B cell (primary cell): ENCODE data around the gene FAM120B. TPM values are rescaled to one million over a fixed set of nuclear protein-coding genes. Genes with fewer than 3 reads are reported as not detected.

ENCODE experiments used
- ATAC-seq: fragments of 200-7000 bp; cut with Tn5 transposase; one replicate; pipeline ENCODE4 v1.10.0; 2021; ENCODE audit warnings: low read depth, mild to moderate bottlenecking, moderate number of reproducible peaks, moderate library complexity
- CTCF ChIA-PET: fragments of 350-600 bp; sonication (Branson Sonifier 250); formaldehyde crosslinking; loops from one replicate; lab custom pipeline; 2021; ENCODE audit warnings: antibody characterized with exemption, inconsistent platforms; lab: Charles Lee
- POLR2A ChIA-PET: fragments of 350-600 bp; sonication (Branson Sonifier 250); formaldehyde crosslinking; loops from one replicate; lab custom pipeline; 2021; ENCODE audit warnings: antibody characterized with exemption; lab: Charles Lee
- DNase-seq: peaks from one replicate; pipeline ENCODE4 v3.0.0; 2013
- H2AFZ ChIP-seq: 2 replicates; pipeline ENCODE4 v1.6.1; 2012; ENCODE audit warnings: mild to moderate bottlenecking, low read depth, low read length; ENCODE audit not compliant: insufficient read depth, poor library complexity, severe bottlenecking
- H3K27ac ChIP-seq, 2 donors: 1 replicate in 1 of 2; 2 replicates in 1 of 2; pipeline ENCODE4 v1.5.1; 2012 to 2013; ENCODE audit warnings: low read length in 2 of 2, mild to moderate bottlenecking in 2 of 2, moderate library complexity in 1 of 2
- H3K27me3 ChIP-seq, 4 experiments: fragments of 200-600 bp in 1 of 4; sonication (generic) in 1 of 4; replicated peaks in 1 of 4; 1 replicate in 2 of 4; 2 replicates in 2 of 4; pipeline versions ENCODE4 v1.6.1 to v1.7.0; 2013 to 2016; ENCODE audit warnings: low read length in 3 of 4, mild to moderate bottlenecking in 2 of 4, mixed read lengths in 1 of 4, moderate library complexity in 1 of 4; ENCODE audit not compliant: insufficient read depth in 4 of 4, control insufficient read depth in 3 of 4; ENCODE audit errors: control extremely low read depth in 1 of 4
- H3K36me3 ChIP-seq, 2 experiments: replicated peaks in 1 of 2; 1 replicate in 1 of 2; 2 replicates in 1 of 2; pipeline versions ENCODE4 v1.6.1 to v1.7.1; 2013; ENCODE audit warnings: low read length in 1 of 2; ENCODE audit not compliant: insufficient read depth in 2 of 2, control insufficient read depth in 1 of 2; ENCODE audit errors: control extremely low read depth in 1 of 2, extremely low read depth in 1 of 2
- H3K4me1 ChIP-seq, 2 donors: fragments of 200-600 bp in 1 of 2; sonication (generic) in 1 of 2; 1 replicate in 1 of 2; 2 replicates in 1 of 2; pipeline versions ENCODE4 v1.5.1 to v1.6.1; 2013 to 2017; ENCODE audit warnings: low read length in 2 of 2; ENCODE audit not compliant: control insufficient read depth in 2 of 2, insufficient read depth in 2 of 2
- H3K4me2 ChIP-seq: replicated peaks from 2 replicates; pipeline ENCODE3; 2012; ENCODE audit warnings: mild to moderate bottlenecking, low read depth, low read length; ENCODE audit not compliant: poor library complexity, severe bottlenecking
- H3K4me3 ChIP-seq, 5 experiments: fragments of 200-600 bp in 1 of 5; sonication (generic) in 1 of 5; 1 replicate in 3 of 5; 2 replicates in 2 of 5; pipeline versions ENCODE4 v1.5.1 to v1.7.0; 2011 to 2016; ENCODE audit warnings: low read length in 4 of 5, mild to moderate bottlenecking in 4 of 5, low read depth in 2 of 5, control low read depth in 1 of 5, moderate library complexity in 1 of 5; ENCODE audit not compliant: insufficient read depth in 1 of 5; ENCODE audit errors: control extremely low read depth in 1 of 5, extremely low read depth in 1 of 5
- H3K79me2 ChIP-seq: fragments of 200-600 bp; sonication (generic); one replicate; pipeline ENCODE4 v1.6.0; 2016; ENCODE audit warnings: low read length; ENCODE audit not compliant: control insufficient read depth, insufficient read depth
- H3K9ac ChIP-seq: fragments of 200-600 bp; sonication (generic); 2 replicates; pipeline ENCODE4 v1.6.1; 2017; ENCODE audit warnings: mild to moderate bottlenecking, low read length, moderate library complexity
- H3K9me3 ChIP-seq, 3 donors: one replicate each; pipeline versions ENCODE4 v1.6.1 to v1.7.1; 2013; ENCODE audit warnings: low read length in 2 of 3; ENCODE audit not compliant: control insufficient read depth in 2 of 3, insufficient read depth in 1 of 3; ENCODE audit errors: control extremely low read depth in 1 of 3
- H4K20me1 ChIP-seq: 2 replicates; pipeline ENCODE4 v1.6.0; 2012; ENCODE audit warnings: mild to moderate bottlenecking, low read length; ENCODE audit not compliant: insufficient read depth, control insufficient read depth, poor library complexity, severe bottlenecking
- H3K27ac Mint-ChIP-seq: one replicate; pipeline ENCODE4 v1.8.0; 2021; ENCODE audit warnings: mixed read lengths
- H3K27me3 Mint-ChIP-seq: one replicate; pipeline ENCODE4 v1.8.0; 2021; ENCODE audit warnings: mixed read lengths
- H3K4me1 Mint-ChIP-seq: one replicate; pipeline ENCODE4 v1.8.0; 2021; ENCODE audit warnings: mixed read lengths
- H3K4me3 Mint-ChIP-seq: one replicate; pipeline ENCODE4 v1.8.0; 2021; ENCODE audit warnings: mixed read lengths
- H3K9me3 Mint-ChIP-seq: one replicate; pipeline ENCODE4 v1.8.0; 2022; ENCODE audit warnings: mixed read lengths; ENCODE audit not compliant: insufficient read depth
- CTCF ChIP-seq: fragments of 200-600 bp; IDR thresholded peaks from one replicate; pipeline ENCODE4 v1.8.0; 2022; ENCODE audit warnings: antibody characterized with exemption, mild to moderate bottlenecking
- EZH2 ChIP-seq: IDR thresholded peaks from 2 replicates; pipeline ENCODE4 v1.6.1; 2012; ENCODE audit warnings: borderline replicate concordance, low read depth, mild to moderate bottlenecking, moderate library complexity, low read length; ENCODE audit not compliant: insufficient read depth, poor library complexity, severe bottlenecking
- WGBS: methylation state at CpG from one replicate; pipeline ENCODE4 v1.1.5; 2013; ENCODE audit warnings: missing lambda C conversion rate; ENCODE audit not compliant: insufficient coverage; 5-methylcytosine and 5-hydroxymethylcytosine counted together
- intact Hi-C: fragments of 100-400 bp; cut with micrococcal nuclease; formaldehyde crosslinking; loops from one replicate; pipeline ENCODE4 v1.10.0; 2022
- polyA plus RNA-seq: library from polyadenylated mRNA; depleted of rRNA; stranded (reverse); fragments of >200 nt; gene quantifications from 2 replicates; pipeline ENCODE4 v1.2.3, GENCODE V29; 2012
- total RNA-seq, 2 donors: library from RNA; stranded (reverse); fragments of 120-200 nt in 1 of 2; gene quantifications; 1 replicate in 1 of 2; 2 replicates in 1 of 2; pipeline versions ENCODE4 v1.2.3 to v1.2.4, GENCODE V29; 2013 to 2022

Gene FAM120B
- total and polyA plus RNA-seq, 2 donors (not counting 1 experiment from before 2014, with no cell fraction given), result 12.5 to 51.7 TPM

- intact Hi-C loops, result no loop called here
- TF ChIP-seq EZH2, result no peak
- TF ChIP-seq CTCF, result no peak
- peaks cover 9% of the 10 kb centered on the region for H4K20me1 ChIP-seq
- no peaks in the 10 kb centered on the region for H3K36me3 ChIP-seq
- peaks cover 0 to 15% (median 4%) of the 10 kb centered on the region in 3 donors for H3K9me3 ChIP-seq
- no peak overlapping the region for H3K9ac ChIP-seq
- 100% methylated on average over 1 of the region's 1 CpG for WGBS
- DNase-seq (no peak), ATAC-seq (no peak)
- ChIA-PET POLR2A (no interaction called here), CTCF (no interaction called here)
- peaks cover 69% of the 10 kb centered on the region for H3K27me3 Mint-ChIP-seq
- H3K27ac Mint-ChIP-seq, result no peak overlapping the region
- H3K4me2 ChIP-seq, result no peak overlapping the region
- peaks cover 6% of the 10 kb centered on the region for H3K79me2 ChIP-seq
- no peak overlapping the region for H3K4me3 ChIP-seq
- H3K4me1 ChIP-seq, result peaks cover 20 to 25% of the 10 kb centered on the region in 2 donors
- peaks cover 2% of the 10 kb centered on the region for H3K9me3 Mint-ChIP-seq
- H3K27ac ChIP-seq, result no peak overlapping the region
- H3K4me1 Mint-ChIP-seq, result peaks cover 11% of the 10 kb centered on the region
- H2AFZ ChIP-seq, result no peak overlapping the region
- H3K27me3 ChIP-seq, result peaks cover 0 to 54% (median 33%) of the 10 kb centered on the region in 4 experiments
- no peak overlapping the region for H3K4me3 Mint-ChIP-seq
These were observed 5.4 kb upstream of the FAM120B start for GRCh38 chr6:170301184-170301583.

DNA sequence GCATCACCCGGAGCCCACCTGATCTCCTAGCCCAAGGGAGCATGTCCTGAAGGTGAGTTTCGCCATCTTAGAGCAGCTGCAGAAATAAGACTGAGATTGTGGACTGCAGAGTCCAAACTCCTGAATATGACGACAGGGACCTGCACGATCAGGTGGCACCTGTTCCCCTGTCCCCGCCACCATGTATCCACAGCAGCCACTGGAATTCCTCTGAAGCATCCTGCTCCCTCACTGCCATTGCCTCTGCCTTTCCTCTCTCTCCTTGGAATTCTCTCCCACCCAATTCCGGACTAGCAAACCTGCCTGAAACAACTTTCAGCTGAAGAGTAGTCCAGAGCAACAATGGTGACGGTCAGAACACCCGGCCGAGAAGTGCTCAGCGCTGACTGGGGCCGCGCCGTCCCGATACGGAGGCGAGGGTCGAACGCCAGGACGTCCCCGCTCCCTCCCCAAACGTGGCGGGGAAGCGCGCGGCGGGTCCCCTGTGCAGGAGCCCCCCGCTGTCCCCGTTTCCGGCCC lies 694 bp upstream of the FAM120B start:
- peaks cover 42% of the 10 kb centered on the region for H3K4me1 Mint-ChIP-seq
- H3K9ac ChIP-seq, result peak overlapping the region; percentile 86

More for the DNA sequence above, 694 bp upstream of the FAM120B start:
- ChIA-PET POLR2A (interaction anchor here (1.4 kb wide), 1 partner anchor 10 kb away, joined by 3 read pairs; no protein-coding TSS in a partner anchor), CTCF (no interaction called here)
- TF ChIP-seq CTCF (no peak), EZH2 (no peak)
- Histone ChIP-seq H3K36me3 (no peaks in the 10 kb centered on the region), H2AFZ (peak overlapping the region; percentile 95), H3K9me3 (peaks cover 0 to 4% (median 4%) of the 10 kb centered on the region in 3 donors), H3K4me3 (peak overlapping the region; percentile 36 to 92 (median 75)), H3K27me3 (peaks cover 0 to 11% (median 3%) of the 10 kb centered on the region in 4 experiments), H3K27ac (peak overlapping the region in 1 of 2 donors; percentile 63), H4K20me1 (peaks cover 15% of the 10 kb centered on the region), H3K4me1 (peaks cover 22 to 34% of the 10 kb centered on the region in 2 donors), H3K79me2 (peaks cover 49% of the 10 kb centered on the region), H3K4me2 (peak overlapping the region; percentile 86)
- 15% methylated on average over 29 of the region's 29 CpGs for WGBS
- Mint-ChIP-seq H3K9me3 (peaks cover 2% of the 10 kb centered on the region), H3K4me3 (peak overlapping the region; percentile 98), H3K27me3 (peaks cover 32% of the 10 kb centered on the region), H3K27ac (peak overlapping the region; percentile 50)
- no peak for ATAC-seq
- intact Hi-C loops, result loop anchor here (1.0 to 2.0 kb wide), 5 partner anchors 11 to 555 kb away; partner anchors contain the start of genes DYNLT2 and ERMARD
- DNase-seq, result no peak
